Testis (tissue), 2 donors: Measurements from ENCODE around the gene ZNF541.

Source experiments
- POLR2A ChIP-seq: fragments of 450-650 bp; IDR thresholded peaks from one replicate; pipeline ENCODE4 v1.6.1; 2017; ENCODE audit warnings: antibody characterized with exemption, mild to moderate bottlenecking, moderate library complexity
- TF ChIP-seq, protein P1 (sequence below), 3 experiments: fragments of 450-650 bp in 2 of 3; fragments of 200-600 bp in 1 of 3; sonication (generic) in 1 of 3; IDR thresholded peaks; one replicate each; pipeline ENCODE4 v1.5.1; 2016 to 2019; ENCODE audit warnings: antibody characterized with exemption in 3 of 3, mild to moderate bottlenecking in 2 of 3, moderate library complexity in 1 of 3

DNA sequence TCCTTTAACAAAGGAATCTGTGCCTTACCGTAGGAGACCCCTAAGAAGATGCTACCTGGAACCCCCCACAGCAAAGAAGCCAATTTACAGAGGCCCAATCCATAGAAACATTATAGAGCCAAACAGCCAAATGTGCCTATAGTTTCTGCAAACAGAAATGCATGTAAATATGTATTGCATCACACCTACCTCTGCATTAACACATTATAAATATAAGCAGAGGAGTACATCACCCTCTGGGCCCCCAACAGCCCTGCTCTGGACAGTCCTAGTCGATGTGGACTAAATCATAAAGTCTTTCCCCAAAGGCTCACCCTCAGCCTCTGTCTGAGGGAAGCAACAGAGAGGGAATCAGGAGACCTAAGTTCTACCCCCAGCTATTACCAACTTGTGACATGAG is 25.7 kb downstream of the ZNF541 start:
- TF ChIP-seq, protein P1, sequence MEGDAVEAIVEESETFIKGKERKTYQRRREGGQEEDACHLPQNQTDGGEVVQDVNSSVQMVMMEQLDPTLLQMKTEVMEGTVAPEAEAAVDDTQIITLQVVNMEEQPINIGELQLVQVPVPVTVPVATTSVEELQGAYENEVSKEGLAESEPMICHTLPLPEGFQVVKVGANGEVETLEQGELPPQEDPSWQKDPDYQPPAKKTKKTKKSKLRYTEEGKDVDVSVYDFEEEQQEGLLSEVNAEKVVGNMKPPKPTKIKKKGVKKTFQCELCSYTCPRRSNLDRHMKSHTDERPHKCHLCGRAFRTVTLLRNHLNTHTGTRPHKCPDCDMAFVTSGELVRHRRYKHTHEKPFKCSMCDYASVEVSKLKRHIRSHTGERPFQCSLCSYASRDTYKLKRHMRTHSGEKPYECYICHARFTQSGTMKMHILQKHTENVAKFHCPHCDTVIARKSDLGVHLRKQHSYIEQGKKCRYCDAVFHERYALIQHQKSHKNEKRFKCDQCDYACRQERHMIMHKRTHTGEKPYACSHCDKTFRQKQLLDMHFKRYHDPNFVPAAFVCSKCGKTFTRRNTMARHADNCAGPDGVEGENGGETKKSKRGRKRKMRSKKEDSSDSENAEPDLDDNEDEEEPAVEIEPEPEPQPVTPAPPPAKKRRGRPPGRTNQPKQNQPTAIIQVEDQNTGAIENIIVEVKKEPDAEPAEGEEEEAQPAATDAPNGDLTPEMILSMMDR (IDR thresholded peaks at IDR 0.05): no peak
- TF ChIP-seq POLR2A: no peak
